NK-92 (cell line): ENCODE results near the gene FBXL19.

Experiments
- DNase-seq: peaks from one replicate; lab custom pipeline; 2025; ENCODE audit not compliant: unreplicated experiment; lab: John Stamatoyannopoulos, UW

Gene FBXL19

DNA sequence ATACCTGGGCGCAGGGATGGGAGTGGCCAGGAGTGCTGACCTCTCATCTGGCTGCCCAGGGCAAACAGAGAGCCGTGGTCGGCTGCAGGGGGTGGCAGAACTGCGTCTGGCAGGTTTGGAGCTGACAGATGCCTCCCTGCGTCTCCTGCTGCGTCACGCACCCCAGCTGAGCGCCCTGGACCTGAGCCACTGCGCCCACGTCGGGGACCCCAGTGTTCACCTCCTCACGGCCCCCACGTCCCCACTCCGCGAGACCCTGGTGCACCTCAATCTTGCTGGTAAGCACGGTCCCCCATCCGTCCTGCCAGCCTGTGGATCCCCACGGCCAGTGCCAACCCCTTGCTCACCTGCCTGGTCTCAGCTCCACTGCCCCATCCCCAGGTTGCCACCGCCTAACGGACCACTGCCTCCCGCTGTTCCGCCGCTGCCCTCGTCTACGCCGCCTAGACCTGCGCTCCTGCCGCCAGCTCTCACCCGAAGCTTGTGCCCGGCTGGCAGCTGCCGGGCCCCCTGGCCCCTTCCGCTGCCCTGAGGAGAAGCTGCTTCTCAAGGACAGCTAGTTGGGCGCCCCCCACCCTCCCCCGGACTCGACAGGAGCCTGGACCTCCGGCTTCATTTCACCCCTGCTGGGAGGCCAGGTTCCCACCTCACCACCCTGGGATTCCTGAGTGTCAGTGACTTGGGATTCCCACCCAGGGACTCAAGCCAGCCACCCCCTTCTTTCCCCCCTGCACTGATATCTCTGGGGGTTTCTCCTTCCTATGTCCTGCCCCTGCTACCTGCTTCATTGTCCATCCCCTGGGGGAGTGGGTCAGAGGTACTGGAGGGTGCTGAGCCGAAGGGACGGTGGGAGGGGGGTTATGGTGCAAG is 23.5 kb downstream of the FBXL19 start:
- DNase-seq = no peak

DNA sequence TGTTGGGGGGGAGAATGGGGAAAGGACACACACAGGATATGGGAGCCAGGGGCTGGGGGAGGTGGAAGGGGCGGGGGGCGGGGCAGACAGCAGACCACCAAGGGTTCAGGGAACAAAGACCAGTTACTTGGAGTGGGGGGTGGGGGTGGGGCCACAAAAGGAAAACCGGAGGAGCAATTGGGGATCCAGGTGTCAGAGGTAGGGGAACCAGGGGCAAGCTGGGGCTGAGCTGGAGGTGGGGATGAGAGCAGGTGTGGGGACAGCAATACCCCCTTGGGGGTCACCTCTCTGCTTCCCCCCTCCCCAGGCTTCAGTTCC is 24.1 kb downstream of the FBXL19 start:
- DNase-seq = no peak

DNA sequence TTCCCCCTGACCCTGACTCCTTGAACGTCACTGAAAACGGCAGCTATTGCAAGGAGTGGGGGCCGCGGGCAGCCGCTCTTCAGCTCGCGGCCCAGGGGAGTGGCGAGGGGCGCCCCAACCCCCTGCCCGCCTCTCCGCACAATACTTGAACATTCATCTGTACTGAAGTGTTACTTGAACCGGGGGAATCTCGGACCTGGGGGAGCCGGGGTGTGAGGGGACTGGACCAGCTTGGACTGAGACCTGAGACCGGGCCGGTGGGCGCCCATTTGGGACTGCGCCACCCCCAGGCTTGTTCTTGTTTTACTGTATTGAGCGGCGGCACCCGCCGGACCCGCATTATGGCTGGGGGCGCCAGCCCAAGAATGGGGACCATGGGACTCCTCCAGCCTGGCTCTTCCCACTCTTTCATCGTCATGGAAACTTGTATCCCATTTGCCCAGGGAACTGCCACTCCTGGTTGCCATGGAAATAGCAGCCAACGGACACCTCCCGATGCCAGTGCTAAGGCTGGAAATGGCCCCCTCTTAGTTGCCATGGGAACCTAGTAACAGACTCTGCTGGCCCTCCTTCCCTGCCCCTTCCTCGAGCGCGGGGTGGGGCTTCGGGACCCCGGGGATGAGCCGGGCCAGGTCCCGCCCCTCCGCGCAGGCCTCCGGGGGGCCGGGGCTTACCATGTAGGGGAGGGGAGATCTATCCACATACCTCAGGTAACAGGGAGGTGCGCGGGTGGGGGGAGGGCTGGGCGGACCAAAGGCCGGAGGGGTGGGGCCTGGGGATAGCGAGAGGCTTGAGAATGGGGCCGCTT is 24.7 kb downstream of the FBXL19 start:
- no peak for DNase-seq

DNA sequence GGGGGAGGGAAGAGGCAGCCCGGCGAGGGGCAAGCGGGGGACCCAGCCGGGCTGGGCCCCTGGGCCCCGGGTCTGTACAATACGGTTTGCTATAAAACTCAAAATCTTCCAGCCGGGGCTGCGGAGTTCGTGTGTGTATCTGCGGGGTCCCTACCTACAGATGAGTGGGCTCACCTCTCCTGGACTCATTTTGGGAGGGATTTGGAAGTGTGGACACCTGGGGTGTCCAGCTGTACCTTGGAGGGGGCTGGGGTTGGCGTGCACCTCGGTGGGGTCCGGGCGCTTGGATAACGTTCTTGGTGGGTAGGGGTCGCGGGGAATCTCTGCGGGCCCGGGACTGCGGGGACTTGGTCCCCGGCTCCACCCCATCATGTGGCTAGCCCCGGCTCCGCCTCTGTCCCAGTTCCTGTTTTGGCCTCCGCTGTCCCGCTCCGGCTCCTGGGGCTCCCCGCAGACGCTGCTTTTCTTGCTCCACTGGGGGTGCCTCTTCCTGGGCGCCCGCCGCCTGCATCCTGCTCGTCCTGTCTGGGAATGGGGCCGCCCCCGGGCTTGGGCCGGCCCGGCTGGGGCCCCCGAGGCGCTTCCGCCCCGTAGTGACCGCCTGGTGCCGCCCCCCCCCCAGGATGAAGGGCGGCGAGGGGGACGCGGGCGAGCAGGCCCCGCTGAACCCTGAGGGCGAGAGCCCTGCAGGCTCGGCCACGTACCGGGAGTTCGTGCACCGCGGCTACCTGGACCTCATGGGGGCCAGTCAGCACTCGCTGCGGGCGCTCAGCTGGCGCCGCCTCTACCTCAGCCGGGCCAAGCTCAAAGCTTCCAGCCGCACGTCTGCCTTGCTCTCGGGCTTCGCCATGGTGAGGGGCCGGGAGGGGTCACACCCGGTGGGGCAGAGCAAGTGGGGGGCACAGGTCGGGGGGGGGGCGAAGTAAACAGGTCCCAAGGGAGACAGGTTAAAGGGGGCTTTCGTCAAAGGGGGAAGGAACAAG is 25.6 kb downstream of the FBXL19 start, which contains the start of gene ORAI3:
Gene ORAI3 (plus strand): TSS at position 402 of the 983 bp plus-strand sequence. CDS start 222 bp downstream, at position 624.
- no peak for DNase-seq

DNA sequence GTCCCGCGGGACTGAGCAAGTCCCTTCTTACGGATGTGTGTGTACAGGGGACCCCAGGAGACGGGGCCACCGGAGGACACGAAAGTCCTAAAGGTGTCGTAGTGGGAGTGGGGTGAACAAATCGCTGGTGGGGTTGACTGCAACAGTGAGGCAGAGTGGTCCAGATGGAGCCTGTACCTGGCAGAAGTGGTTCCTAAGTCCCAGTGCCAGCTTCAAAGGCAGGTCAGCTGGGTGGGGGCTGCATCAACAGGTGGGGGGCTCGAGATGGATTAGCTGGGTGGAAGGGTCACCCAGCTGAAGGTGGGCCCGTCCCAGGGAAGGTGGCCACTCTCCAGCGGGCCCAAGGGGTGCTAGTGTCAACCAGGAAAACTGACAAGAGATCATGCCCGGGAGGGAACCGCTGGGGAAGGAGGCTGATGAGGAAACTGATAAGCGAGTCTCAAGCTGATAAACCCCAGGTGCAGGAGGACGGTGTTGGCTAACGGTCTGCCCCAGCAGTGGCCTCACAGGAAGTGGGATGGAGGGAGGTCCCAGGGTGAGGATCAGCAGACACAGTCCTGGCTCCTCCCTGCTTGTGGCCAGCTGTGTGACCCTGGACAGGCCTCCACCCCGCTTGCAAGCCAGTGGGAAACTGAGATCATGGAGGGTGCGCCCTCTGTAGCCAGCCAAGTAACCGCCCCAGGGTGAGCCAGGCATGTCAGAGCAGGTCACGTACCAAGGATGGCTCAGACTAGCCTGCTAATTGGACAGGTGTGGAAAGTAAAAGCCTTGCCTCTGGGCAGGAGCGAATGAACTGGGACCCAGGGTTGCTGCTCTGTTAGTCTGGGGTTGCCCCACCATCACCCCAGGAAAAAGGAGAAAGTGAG is 26.5 kb downstream of the FBXL19 start:
- no peak for DNase-seq

DNA sequence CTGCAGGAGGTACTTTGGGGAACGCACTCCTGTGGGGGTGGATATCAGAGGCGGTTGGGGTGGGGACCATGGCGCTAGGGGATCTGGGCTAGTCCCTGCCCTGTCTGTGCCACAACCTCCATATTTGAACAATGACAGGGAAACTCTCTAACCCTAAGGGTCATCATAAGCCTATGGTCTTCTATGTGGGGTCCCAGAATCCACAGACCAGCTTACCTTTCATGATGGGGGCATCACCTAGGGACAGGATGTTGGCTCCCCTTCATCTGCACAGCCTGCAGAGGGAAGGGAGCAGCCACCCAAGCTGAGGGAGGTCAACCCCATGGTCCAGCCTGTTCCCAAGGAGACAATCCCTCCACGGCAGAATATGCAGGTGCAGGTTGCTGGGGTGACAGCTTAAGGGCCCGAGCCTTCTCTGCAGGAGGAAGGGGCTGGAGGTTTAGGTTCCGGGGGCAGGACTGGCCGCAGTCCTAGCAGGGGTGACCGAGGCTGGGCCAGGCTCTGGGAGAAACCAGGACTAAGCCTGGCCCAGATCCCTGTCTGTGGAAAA is 27.2 kb downstream of the FBXL19 start:
- no peak for DNase-seq

DNA sequence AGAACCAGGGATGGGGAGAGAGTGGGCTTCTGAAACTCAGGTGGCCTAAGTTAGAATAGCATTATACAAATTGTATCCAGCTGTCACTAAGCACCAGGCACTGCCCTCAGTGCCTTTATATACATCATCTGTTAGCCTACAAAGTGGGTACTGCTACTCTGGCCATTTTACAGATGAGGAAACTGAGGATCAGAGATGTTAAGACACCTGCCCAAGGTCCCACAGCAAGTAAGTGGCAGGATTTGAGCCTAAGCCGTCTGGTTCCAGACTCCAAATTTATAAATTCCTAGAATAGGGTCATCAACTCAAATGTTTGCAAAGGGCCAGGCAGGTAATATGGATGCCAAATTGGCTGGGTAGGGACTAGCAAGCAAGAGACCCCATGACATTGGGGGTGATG is 27.8 kb downstream of the FBXL19 start:
- no peak for DNase-seq

DNA sequence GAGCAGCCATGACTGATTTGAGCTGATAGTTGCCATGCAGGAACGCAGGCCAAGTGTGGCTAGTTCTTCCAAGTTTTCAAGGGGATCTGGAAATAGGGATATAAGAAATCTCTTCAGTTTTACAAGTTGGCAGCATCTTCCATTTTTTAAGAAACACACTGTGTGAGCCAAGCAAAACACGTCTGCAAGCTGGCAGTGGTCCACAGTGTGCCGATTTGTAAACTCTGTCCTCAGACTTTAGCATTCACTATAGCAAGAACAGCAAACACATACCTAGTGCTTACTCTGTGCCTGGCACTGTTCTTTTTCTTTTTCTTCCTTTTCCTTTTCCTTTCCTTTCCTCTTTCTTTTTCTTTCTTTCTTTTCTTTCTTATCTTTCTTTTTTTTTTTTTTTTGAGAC is 28.4 kb downstream of the FBXL19 start:
- DNase-seq = no peak

DNA sequence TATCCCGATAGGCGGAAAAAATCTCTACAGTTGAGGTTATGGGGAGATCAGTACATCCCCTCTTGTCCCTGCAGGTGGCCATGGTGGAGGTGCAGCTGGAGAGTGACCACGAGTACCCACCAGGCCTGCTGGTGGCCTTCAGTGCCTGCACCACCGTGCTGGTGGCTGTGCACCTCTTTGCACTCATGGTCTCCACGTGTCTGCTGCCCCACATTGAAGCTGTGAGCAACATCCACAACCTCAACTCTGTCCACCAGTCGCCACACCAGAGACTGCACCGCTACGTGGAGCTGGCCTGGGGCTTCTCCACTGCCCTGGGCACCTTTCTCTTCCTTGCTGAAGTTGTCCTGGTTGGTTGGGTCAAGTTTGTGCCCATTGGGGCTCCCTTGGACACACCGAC is 29.7 kb downstream of the FBXL19 start:
- no peak for DNase-seq

DNA sequence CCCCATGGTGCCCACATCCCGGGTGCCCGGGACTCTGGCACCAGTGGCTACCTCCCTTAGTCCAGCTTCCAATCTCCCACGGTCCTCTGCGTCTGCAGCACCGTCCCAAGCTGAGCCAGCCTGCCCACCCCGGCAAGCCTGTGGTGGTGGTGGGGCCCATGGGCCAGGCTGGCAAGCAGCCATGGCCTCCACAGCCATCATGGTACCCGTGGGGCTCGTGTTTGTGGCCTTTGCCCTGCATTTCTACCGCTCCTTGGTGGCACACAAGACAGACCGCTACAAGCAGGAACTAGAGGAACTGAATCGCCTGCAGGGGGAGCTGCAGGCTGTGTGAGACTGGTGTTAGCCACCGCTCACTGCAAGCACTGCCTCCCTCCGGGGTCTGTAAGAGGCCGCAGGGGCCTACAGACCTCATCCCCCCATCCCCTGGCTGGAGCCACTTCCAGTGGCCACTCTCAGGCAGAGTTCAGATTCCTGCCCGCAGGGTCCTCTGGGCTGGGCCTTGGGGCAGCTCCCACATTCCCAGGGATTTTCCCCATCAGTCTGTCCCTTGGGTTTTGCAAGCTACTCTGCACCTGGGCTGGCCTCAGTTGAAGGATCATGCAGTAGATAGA is 30.2 kb downstream of the FBXL19 start:
- no peak for DNase-seq

DNA sequence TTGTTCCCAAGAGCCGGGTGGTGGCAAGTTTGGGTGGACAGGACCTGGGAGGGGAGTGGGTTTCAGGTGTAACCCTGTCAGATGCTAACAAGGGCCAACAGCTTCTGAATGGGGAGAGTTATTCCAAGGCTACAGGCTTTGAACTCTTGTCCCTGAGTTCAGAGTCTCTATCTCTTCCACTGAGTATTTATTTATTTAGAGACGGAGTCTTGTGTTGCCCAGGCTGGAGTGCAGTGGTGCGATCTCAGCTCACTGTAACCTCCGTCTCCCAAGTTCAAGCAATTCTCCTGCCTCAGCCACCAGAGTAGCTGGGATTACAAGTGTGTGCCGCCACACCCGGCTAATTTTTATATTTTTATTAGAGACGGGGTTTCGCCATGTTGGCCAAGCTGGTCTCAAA is 31.6 kb downstream of the FBXL19 start:
- no peak for DNase-seq

DNA sequence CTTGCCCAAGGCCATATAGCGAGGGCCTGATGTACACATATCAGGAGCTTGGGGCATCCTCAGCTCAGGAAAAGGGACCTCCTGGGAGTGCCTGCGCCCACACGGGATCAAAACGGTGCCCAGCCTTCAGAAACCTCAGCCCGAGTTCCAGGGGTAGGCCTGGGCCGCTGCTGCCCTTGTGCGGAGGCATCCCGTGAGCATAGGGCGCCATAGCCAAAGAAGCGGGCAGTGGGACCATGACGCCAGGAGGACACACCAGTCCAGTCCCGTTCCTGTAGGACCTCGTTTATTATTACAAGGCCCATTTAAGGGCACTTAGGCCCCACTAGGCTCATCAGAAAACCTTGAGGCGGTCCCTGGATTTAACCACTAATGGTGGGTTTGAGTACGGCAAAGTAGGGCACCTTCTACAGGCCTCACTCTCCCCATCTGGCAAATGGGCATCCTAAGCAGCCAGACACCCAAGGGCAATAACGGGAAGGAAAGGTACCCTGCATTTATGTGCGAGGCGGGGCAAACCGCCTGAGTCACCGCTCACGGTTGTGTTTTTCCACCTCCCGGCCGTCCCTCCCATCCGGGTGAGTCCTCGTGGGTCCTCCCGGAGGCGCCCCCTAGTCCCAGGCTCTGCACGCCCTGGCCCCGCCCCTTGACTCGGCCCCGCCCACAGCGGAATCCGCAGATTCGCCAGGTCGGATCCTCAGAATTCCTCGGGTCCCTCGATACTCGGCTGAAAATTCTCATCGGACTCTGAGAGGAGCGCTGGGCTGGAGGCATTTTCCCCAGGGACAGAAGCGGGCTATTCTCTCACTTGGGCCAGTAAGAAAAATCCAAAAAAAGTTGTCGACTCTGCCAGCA is 33.5 kb downstream of the FBXL19 start:
- peak; percentile 16 for DNase-seq

DNA sequence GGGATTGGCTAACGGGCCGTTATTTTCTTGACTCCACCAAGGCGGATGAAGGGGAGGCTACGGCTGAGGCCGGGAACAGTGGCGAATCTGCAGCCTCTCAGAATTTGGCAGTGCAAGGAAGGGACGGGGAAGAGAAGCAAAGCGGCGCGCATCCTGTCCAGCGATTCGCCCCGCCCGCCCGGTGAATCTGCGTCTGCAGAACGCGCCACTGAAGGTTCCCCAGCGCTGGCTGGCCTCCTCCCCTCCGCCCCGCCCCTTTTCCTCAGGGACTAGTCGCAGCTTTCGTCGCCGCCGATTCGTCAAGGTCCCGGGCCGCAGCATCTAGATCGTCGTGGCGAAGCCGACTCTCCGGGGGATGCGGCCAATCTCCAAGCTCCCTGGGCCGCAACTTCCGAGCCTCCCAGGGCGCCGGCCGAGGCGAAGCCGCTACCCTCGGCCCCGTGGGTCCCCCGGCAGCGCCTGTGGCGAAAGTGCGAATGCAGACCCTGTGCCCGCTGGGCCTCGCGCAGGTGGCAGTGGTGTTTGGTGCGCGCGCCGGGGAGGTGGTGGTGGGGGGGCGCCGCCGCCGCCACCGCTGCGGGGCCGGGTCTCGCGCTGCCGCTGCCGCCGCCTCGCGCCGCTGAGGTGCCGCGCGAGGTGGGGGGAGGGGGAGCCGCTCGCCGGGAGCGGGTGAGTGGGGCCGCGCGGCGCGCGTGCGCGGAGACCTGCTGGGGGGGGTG is 34.2 kb downstream of the FBXL19 start, which contains the start of gene SETD1A:
Gene SETD1A (plus strand): TSS at position 299 of the 719 bp plus-strand sequence. CDS start 978 bp downstream, outside the sequence.
- peak; percentile 58 for DNase-seq

DNA sequence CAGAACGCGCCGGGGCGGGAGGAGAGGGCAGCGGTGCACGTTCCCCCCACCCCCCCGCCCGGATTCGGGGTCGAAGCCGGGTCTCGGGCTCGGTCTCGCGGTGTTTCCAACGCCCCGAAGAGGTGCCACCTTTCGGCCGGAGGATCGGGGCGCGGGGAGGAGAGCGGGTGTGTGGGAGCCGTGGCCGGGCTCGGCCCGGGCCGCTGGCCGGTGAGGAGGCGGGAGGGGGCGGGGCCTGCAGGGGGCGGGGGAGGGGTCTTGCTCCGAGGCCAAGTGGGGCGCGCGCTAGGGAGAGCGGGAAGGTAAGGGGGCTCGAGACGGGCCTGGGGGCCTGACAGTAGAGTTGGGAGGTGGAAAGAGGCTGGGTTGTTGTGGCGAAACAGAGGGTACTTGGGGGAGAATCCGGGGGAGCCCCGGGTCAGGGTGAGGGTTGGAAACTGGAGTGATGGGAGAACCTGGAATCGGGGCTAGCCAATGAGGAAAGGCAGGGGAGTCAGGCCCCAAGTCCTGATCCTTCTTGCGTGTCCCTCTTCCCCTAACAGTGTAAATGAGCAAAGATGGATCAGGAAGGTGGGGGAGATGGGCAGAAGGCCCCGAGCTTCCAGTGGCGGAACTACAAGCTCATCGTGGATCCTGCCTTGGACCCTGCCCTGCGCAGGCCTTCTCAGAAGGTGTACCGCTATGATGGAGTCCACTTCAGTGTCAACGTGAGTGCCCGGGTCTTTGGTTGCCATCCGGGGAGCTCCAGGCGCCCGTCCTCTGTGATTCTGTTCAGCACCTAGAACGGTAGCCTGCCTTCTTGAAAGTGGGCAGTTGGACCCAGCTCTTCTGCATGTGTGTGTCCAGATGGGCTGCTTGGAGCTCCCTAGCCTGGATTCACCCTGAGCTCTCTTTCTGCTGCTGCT is 35.1 kb downstream of the FBXL19 start:
- DNase-seq = no peak

DNA sequence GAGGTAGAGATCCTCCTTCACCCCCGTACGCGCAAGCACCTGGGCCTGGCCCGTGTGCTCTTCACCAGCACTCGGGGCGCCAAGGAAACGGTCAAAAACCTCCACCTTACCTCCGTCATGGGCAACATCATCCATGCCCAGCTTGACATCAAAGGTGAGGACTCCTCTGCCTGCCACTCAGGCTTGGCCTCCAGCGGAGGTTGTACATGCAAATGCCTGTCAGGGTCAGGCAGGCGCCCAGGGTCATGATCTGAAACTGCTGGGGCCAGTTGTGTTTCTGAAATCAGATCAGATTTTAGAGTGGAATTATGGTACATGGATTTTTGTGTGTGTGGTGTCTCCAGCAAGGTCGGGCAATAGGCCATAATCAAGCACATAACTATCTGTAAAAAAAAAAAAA is 38.0 kb downstream of the FBXL19 start:
- DNase-seq = no peak

DNA sequence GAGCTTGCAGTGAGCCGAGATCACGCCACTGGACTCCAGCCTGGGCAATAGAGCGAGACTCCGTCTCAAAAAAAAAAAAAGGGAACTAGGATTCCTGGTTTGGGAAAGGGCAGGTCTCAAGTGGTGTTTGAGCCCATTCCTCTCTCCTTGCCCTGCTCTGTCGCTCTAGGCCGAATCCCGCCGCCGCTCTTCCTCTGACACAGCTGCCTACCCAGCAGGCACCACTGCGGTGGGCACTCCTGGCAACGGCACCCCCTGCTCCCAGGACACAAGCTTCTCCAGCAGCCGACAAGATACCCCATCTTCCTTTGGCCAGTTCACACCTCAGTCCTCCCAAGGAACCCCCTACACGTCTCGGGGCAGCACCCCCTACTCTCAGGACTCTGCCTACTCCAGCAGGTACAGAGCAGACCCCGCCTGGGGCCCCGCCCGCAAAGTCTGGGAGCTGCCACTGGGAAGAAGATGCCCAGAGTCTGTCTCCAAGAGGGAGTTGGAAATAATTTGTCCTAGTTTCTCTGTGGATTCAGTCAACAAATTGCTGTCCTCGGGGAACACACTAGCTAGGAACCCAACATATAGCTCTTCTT is 40.6 kb downstream of the FBXL19 start:
- no peak for DNase-seq
